Mucosa of descending colon (tissue), 3 donors: ENCODE data around the gene CAPN5. TPM values are rescaled to one million over a fixed set of nuclear protein-coding genes. Genes with fewer than 3 reads are reported as not detected.

Experiments
- ATAC-seq: fragments of 200-7000 bp; cut with Tn5 transposase; one replicate; pipeline ENCODE4 v1.9.1; 2020; ENCODE audit warnings: mild to moderate bottlenecking, moderate library complexity
- DNase-seq, 3 donors: peaks; one replicate each; pipeline ENCODE4 v3.0.0-alpha.2; 2020
- H3K36me3 ChIP-seq: fragments of 200-600 bp; one replicate; pipeline ENCODE4 v1.8.0; 2021; ENCODE audit warnings: low read depth, mild to moderate bottlenecking
- H3K4me1 ChIP-seq: fragments of 200-600 bp; one replicate; pipeline ENCODE4 v1.8.0; 2021; ENCODE audit warnings: low read depth, mild to moderate bottlenecking
- H3K4me3 ChIP-seq: fragments of 200-600 bp; one replicate; pipeline ENCODE4 v1.8.0; 2021; ENCODE audit warnings: mild to moderate bottlenecking
- H3K9me3 ChIP-seq: fragments of 200-600 bp; one replicate; pipeline ENCODE4 v1.8.0; 2021; ENCODE audit warnings: mild to moderate bottlenecking
- intact Hi-C, 2 donors: fragments of 100-400 bp; cut with DNase I in 1 of 2; cut with micrococcal nuclease in 1 of 2; formaldehyde crosslinking; loops; one replicate each; pipeline versions ENCODE4 v1.11.0 to v1.11.1; 2022; cut with DNase I, micrococcal nuclease
- total RNA-seq, 3 donors: library from RNA; stranded (reverse); fragmentation: NEBNext Ultra II Directional in 2 of 3; extraction: Animal tissue kit (Norgen Biotek cat#: 25700) in 2 of 3; gene quantifications; one replicate each; pipeline versions ENCODE4 v1.2.1 to v1.2.4, GENCODE V29; 2021 to 2023
- TF ChIP-seq, protein P1 (sequence below): fragments of 200-600 bp; IDR thresholded peaks from one replicate; pipeline ENCODE4 v1.8.0; 2022; ENCODE audit warnings: antibody characterized with exemption, mild to moderate bottlenecking
- donor health status: DM: no; HTN: no; CAD: no; lungs with moderate emphysema.
- donor health status: DM: no; HTN: no; CAD: no.
- donor health status: DM: no; HTN: yes; CAD: no.

Gene CAPN5
- total RNA-seq, 3 donors from 2014 or later: 142 to 351 (median 253) TPM

- Histone ChIP-seq H3K4me3 (no peak overlapping the region), H3K9me3 (no peaks in the 10 kb centered on the region), H3K4me1 (no peaks in the 10 kb centered on the region), H3K36me3 (no peaks in the 10 kb centered on the region)
- ATAC-seq (no peak), DNase-seq (peak in 1 of 3 donors; percentile 22)
- intact Hi-C loops: no loop called here
- TF ChIP-seq, protein P1, sequence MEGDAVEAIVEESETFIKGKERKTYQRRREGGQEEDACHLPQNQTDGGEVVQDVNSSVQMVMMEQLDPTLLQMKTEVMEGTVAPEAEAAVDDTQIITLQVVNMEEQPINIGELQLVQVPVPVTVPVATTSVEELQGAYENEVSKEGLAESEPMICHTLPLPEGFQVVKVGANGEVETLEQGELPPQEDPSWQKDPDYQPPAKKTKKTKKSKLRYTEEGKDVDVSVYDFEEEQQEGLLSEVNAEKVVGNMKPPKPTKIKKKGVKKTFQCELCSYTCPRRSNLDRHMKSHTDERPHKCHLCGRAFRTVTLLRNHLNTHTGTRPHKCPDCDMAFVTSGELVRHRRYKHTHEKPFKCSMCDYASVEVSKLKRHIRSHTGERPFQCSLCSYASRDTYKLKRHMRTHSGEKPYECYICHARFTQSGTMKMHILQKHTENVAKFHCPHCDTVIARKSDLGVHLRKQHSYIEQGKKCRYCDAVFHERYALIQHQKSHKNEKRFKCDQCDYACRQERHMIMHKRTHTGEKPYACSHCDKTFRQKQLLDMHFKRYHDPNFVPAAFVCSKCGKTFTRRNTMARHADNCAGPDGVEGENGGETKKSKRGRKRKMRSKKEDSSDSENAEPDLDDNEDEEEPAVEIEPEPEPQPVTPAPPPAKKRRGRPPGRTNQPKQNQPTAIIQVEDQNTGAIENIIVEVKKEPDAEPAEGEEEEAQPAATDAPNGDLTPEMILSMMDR: no peak
These were observed 99.2 kb downstream of the CAPN5 start for GRCh38 chr11:77166021-77166420.

GRCh38 chr11:77167111-77167626, 100.4 kb downstream of the CAPN5 start:
- TF ChIP-seq, protein P1: no peak
- no peaks in the 10 kb centered on the region for H3K4me1 ChIP-seq
- H3K9me3 ChIP-seq: no peaks in the 10 kb centered on the region
- ATAC-seq (no peak), DNase-seq (peak in 1 of 3 donors; percentile 18)
- intact Hi-C loops: no loop called here
- no peaks in the 10 kb centered on the region for H3K36me3 ChIP-seq
- no peak overlapping the region for H3K4me3 ChIP-seq

- Histone ChIP-seq H3K4me1 (no peaks in the 10 kb centered on the region), H3K9me3 (no peaks in the 10 kb centered on the region), H3K36me3 (no peaks in the 10 kb centered on the region), H3K4me3 (no peak overlapping the region)
- DNase-seq (peak in 1 of 3 donors; percentile 22), ATAC-seq (no peak)
- TF ChIP-seq, protein P1: no peak
- intact Hi-C loops: no loop called here
These were observed 101.0 kb downstream of the CAPN5 start for GRCh38 chr11:77167791-77168190.

DNA sequence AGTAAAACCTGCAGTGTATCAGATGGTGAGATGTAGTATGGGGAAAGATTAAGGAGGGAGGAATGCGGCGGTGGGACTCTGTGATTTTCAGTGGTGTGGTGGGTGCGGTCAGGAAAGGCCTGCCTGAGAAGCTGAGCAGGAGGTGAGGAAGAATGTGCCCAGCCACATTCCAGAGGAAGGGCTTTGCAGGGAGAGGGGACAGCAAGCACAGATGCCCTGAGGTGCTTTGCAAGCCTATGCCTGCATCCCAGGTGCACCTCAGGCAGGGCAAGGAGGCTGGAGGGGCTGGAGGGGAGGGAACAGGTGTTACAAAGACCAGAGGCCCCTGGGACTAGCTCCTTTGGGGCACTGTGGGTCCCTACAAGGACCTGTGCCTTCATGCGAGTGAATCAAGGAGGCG, 103.3 kb downstream of the CAPN5 start:
- TF ChIP-seq, protein P1: no peak
- peak in 1 of 3 donors; percentile 25 for DNase-seq
- Histone ChIP-seq H3K36me3 (no peaks in the 10 kb centered on the region), H3K9me3 (no peaks in the 10 kb centered on the region), H3K4me1 (no peaks in the 10 kb centered on the region), H3K4me3 (no peak overlapping the region)
- intact Hi-C loops: no loop called here
- ATAC-seq: no peak

GRCh38 chr11:77171254-77171653, 104.5 kb downstream of the CAPN5 start:
- intact Hi-C loops: no loop called here
- peak in 1 of 3 donors; percentile 26 for DNase-seq
- no peak overlapping the region for H3K4me3 ChIP-seq
- ATAC-seq: no peak
- no peaks in the 10 kb centered on the region for H3K4me1 ChIP-seq
- H3K9me3 ChIP-seq: no peaks in the 10 kb centered on the region
- no peaks in the 10 kb centered on the region for H3K36me3 ChIP-seq
- TF ChIP-seq, protein P1: no peak
